Kidney (tissue), 14 donors: Measurements from ENCODE around the gene SGK2. TPM values are rescaled to one million over a fixed set of nuclear protein-coding genes. Genes with fewer than 3 reads are reported as not detected.
A peak's percentile ranks its signal among the peaks of the same experiment; 100 is the strongest.

Source experiments
- DNase-seq, 5 donors: peaks; one replicate each; pipeline ENCODE4 v3.0.0-alpha.2; 2013 to 2020
- FAIRE-seq: peaks from 2 replicates; lab custom pipeline; 2012; peaks lifted over from hg19 to GRCh38; lab: Jason Lieb, UNC
- H3K27ac ChIP-seq, 2 donors: one replicate each; pipeline ENCODE4 v1.7.0; 2013; ENCODE audit warnings: low read depth in 2 of 2, low read length in 2 of 2, inconsistent platforms in 1 of 2
- H3K27me3 ChIP-seq: one replicate; pipeline ENCODE4 v1.7.1; 2013; ENCODE audit warnings: low read length, inconsistent platforms; ENCODE audit not compliant: control insufficient read depth, insufficient read depth
- H3K36me3 ChIP-seq, 3 donors: one replicate each; pipeline versions ENCODE4 v1.7.0 to v1.7.1; 2013; ENCODE audit warnings: low read length in 3 of 3, control low read depth in 1 of 3, inconsistent platforms in 1 of 3; ENCODE audit not compliant: insufficient read depth in 3 of 3, control insufficient read depth in 2 of 3
- H3K4me1 ChIP-seq, 3 donors: one replicate each; pipeline versions ENCODE4 v1.7.0 to v1.7.1; 2013; ENCODE audit warnings: low read length in 3 of 3, inconsistent platforms in 1 of 3, low read depth in 1 of 3; ENCODE audit not compliant: control insufficient read depth in 2 of 3, insufficient read depth in 2 of 3
- H3K4me3 ChIP-seq, 3 donors: one replicate each; pipeline versions ENCODE4 v1.7.0 to v1.8.1; 2013; ENCODE audit warnings: low read length in 3 of 3, control low read depth in 1 of 3, inconsistent platforms in 1 of 3
- H3K9ac ChIP-seq, 3 donors: one replicate each; pipeline versions ENCODE4 v1.7.0 to v1.7.1; 2013; ENCODE audit warnings: low read length in 3 of 3, control low read depth in 1 of 3, inconsistent platforms in 1 of 3
- H3K9me3 ChIP-seq, 3 donors: one replicate each; pipeline versions ENCODE4 v1.7.0 to v1.7.1; 2013; ENCODE audit warnings: low read length in 3 of 3, control low read depth in 1 of 3, inconsistent platforms in 1 of 3; ENCODE audit not compliant: control insufficient read depth in 2 of 3, insufficient read depth in 1 of 3
- intact Hi-C: fragments of 100-400 bp; cut with DNase I; formaldehyde crosslinking; loops from one replicate; pipeline ENCODE4 v1.11.1; 2022
- polyA plus RNA-seq: library from polyadenylated mRNA; stranded (reverse); fragments of 350-450 nt; fragmentation: Illumina TruSeq; extraction: RNeasy Lipid Tissue Mini Kit (QIAGEN cat#74804); gene quantifications from one replicate; pipeline ENCODE4 v1.2.3, GENCODE V29; 2014; ENCODE audit warnings: low read depth, low replicate concordance; ENCODE audit not compliant: insufficient read depth
- total RNA-seq: library from RNA; stranded (reverse); fragmentation: NEBNext Ultra II Directional; extraction: Animal tissue kit (Norgen Biotek cat#: 25700); gene quantifications from one replicate; pipeline ENCODE4 v1.2.1, GENCODE V29; 2021
- TF ChIP-seq, protein P1 (sequence below): IDR thresholded peaks from 3 replicates; pipeline ENCODE4 v1.5.1; 2012; ENCODE audit warnings: mild to moderate bottlenecking, moderate library complexity, borderline replicate concordance; ENCODE audit not compliant: insufficient read depth; ENCODE audit errors: extremely low read depth
- donor health status: control.
- donor health status: control.
- donor health status: control.
- donor health status: control.
- donor health status: control.
- donor health status: DM: yes; HTN: yes; CAD: no.
- donor health status: Normal renal cell carcinoma (clear cell type).

The SGK2 gene
- total and polyA plus RNA-seq, 2 donors from 2014 or later = 42.9 to 95.1 TPM

DNA sequence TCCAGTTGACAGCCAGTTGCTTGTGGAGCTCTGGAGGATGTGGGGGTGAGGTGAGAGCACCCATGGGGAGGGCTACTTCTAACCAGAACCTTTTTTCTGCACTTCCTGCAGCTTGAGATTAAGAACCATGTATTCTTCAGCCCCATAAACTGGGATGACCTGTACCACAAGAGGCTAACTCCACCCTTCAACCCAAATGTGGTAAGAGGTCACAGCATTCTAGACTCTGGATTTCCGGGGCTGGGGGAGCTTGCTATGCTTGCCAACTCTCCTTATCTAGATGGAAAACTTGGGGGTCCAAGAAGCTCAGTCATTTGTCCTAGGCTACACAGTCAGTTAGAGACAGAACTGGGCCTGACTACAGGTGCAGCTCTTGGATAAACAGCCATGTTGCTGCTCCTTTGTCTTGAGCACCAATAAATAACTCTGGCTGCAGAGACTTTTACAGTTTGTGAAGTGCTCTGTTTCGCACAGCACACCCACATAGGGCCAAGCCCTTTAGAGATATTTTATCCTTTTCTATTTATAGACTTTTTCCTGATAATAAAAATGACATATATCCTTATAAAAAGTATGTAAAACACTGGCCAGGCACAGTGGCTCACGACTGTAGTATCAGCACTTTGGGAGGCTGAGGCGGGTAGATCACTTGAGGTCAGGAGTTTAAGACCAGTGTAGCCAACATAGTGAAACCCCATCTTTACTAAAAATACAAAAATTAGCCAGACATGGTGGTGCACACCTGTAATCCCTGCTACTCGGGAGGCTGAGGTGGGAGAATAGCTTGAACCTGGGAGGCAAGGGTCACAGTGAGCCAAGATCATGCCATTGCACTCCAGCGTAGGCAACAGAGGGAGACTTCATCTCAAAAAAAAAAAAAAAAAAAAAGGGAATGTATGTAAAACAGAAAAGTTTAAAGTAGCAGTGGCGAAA lies 21.3 kb downstream of the SGK2 start:
- intact Hi-C loops = no loop called here
- no peak for FAIRE-seq
- H3K9ac ChIP-seq = no peak overlapping the region

DNA sequence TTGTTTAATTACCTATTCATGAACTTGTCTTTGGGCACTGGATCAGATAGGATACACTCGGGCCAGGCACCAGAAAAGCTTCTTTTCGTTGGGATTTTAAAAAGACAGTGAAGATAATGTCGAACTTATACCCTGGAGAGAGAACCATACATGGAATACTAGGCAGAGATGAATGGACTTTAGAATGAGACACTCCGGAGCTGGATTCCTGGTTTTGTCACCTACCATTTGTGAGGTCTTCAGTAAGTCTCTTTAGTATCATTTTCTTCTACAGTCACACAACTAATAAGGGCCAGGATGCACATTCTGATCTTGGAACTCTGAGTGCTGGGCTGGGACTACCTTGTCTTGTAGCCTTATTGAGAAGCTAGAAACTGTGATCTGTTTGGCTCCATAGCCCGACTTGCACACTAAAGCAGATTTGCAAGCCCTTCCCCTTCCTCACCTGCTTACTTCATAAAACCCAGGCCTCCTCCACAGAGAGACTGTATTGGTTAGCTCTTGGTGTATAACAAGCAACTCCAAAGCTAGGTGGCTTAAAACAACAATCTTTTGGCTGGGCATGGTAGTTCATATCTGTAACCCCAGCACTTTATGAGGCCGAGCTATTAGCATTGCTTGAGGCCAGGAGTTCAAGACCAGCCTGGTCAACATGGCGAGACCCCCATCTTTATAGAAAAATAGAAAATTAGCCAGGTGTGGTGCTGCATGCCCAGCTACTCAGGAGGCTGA lies 24.5 kb downstream of the SGK2 start:
- Histone ChIP-seq H3K27me3 (no peaks in the 10 kb centered on the region), H3K4me3 (no peak overlapping the region), H3K9me3 (no peaks in the 10 kb centered on the region), H3K36me3 (peaks cover 0 to 32% (median 9%) of the 10 kb centered on the region in 3 donors), H3K4me1 (peaks cover 0 to 11% (median 7%) of the 10 kb centered on the region in 3 donors), H3K9ac (no peak overlapping the region), H3K27ac (no peak overlapping the region)
- DNase-seq (no peak), FAIRE-seq (no peak)
- intact Hi-C loops = no loop called here
- TF ChIP-seq, protein P1, sequence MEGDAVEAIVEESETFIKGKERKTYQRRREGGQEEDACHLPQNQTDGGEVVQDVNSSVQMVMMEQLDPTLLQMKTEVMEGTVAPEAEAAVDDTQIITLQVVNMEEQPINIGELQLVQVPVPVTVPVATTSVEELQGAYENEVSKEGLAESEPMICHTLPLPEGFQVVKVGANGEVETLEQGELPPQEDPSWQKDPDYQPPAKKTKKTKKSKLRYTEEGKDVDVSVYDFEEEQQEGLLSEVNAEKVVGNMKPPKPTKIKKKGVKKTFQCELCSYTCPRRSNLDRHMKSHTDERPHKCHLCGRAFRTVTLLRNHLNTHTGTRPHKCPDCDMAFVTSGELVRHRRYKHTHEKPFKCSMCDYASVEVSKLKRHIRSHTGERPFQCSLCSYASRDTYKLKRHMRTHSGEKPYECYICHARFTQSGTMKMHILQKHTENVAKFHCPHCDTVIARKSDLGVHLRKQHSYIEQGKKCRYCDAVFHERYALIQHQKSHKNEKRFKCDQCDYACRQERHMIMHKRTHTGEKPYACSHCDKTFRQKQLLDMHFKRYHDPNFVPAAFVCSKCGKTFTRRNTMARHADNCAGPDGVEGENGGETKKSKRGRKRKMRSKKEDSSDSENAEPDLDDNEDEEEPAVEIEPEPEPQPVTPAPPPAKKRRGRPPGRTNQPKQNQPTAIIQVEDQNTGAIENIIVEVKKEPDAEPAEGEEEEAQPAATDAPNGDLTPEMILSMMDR = no peak

More for the DNA sequence above, 21.3 kb downstream of the SGK2 start:
- H3K27me3 ChIP-seq = no peaks in the 10 kb centered on the region
- H3K4me3 ChIP-seq = no peak overlapping the region
- H3K36me3 ChIP-seq = peaks cover 0 to 33% (median 14%) of the 10 kb centered on the region in 3 donors
- no peaks in the 10 kb centered on the region for H3K9me3 ChIP-seq
- peaks cover 0 to 8% (median 7%) of the 10 kb centered on the region in 3 donors for H3K4me1 ChIP-seq
- no peak overlapping the region for H3K27ac ChIP-seq
- TF ChIP-seq, protein P1 = no peak
- DNase-seq = peak in 1 of 5 donors; percentile 34

DNA sequence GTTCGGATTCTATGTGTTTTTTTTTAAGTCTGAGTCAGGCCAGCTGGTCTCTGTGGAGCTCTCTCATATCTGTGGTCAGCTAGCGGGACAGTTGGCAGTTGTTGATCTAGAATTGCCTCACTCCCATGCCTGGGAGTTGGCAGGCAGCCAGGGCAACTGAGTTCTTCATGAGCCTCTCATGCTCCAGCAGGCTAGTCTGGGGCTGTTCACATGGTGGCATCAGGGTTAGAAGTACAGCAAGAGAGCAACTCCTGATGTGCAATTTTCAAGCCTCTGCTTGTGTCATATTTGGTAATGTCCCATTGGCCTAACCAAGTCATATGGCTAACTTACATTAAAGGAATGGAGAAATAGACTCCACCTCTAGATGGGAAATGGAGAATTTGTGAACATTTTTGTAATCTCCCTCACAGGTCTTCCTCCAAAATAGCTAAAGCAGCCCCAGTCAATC lies 25.2 kb downstream of the SGK2 start:
- intact Hi-C loops = no loop called here
- Histone ChIP-seq H3K9ac (no peak overlapping the region), H3K9me3 (no peaks in the 10 kb centered on the region), H3K4me3 (no peak overlapping the region), H3K27me3 (no peaks in the 10 kb centered on the region), H3K4me1 (peaks cover 0 to 11% (median 7%) of the 10 kb centered on the region in 3 donors), H3K27ac (no peak overlapping the region), H3K36me3 (peaks cover 0 to 29% (median 9%) of the 10 kb centered on the region in 3 donors)
- TF ChIP-seq, protein P1 = no peak
- DNase-seq (peak in 4 of 5 donors; percentile 14 to 96 (median 58)), FAIRE-seq (no peak)
